GM12892 (cell line): ENCODE measurements around the gene LLGL2.

Experiments used
- POLR2A ChIP-seq: IDR thresholded peaks from 2 replicates; pipeline ENCODE4 v1.6.1; 2011; ENCODE audit warnings: low read depth, low read length, control low read depth
- POLR2AphosphoS5 ChIP-seq: IDR thresholded peaks from 2 replicates; pipeline ENCODE4 v1.6.1; 2011; ENCODE audit warnings: low read depth, low read length, control low read depth

GRCh38 chr17:75596320-75597087, 71.0 kb downstream of the LLGL2 start:
- no peak for TF ChIP-seq POLR2A
- TF ChIP-seq POLR2AphosphoS5: no peak
